CD4-positive, alpha-beta T cell treated with Interferon alpha-2 for 1 hour (primary cell): ENCODE measurements around the gene CACNA1C.

Experiments
- DNase-seq, 2 donors: peaks; one replicate each; pipeline ENCODE4 v3.0.0-alpha.2; 2020 to 2022

The CACNA1C gene

GRCh38 chr12:2172491-2173214 lies 119.9 kb downstream of the CACNA1C start:
- no peak for DNase-seq

- DNase-seq = no peak
Observed at GRCh38 chr12:2173971-2174370, 121.2 kb downstream of the CACNA1C start.

- DNase-seq = no peak
Observed at GRCh38 chr12:2177003-2177402, 124.2 kb downstream of the CACNA1C start.

- no peak for DNase-seq
Observed at GRCh38 chr12:2177751-2178150, 125.0 kb downstream of the CACNA1C start.

- no peak for DNase-seq
Observed at GRCh38 chr12:2179058-2179457, 126.3 kb downstream of the CACNA1C start.

- DNase-seq = no peak
Observed at GRCh38 chr12:2179953-2180736, 127.4 kb downstream of the CACNA1C start.

- DNase-seq = no peak
Observed at GRCh38 chr12:2180737-2181082, 127.9 kb downstream of the CACNA1C start.

- DNase-seq = no peak
Observed at GRCh38 chr12:2183556-2184541, 131.1 kb downstream of the CACNA1C start.

GRCh38 chr12:2185751-2186341 lies 133.1 kb downstream of the CACNA1C start:
- DNase-seq = no peak

GRCh38 chr12:2187195-2187945 lies 134.6 kb downstream of the CACNA1C start:
- DNase-seq = no peak

- DNase-seq = no peak
Observed at GRCh38 chr12:2190085-2190484, 137.3 kb downstream of the CACNA1C start.

GRCh38 chr12:2190896-2191533 lies 138.2 kb downstream of the CACNA1C start:
- no peak for DNase-seq

GRCh38 chr12:2191534-2192153 lies 138.9 kb downstream of the CACNA1C start:
- DNase-seq = no peak

GRCh38 chr12:2192231-2192630 lies 139.4 kb downstream of the CACNA1C start:
- no peak for DNase-seq

- DNase-seq = no peak
Observed at GRCh38 chr12:2194060-2194459, 141.3 kb downstream of the CACNA1C start.

- DNase-seq = no peak
Observed at GRCh38 chr12:2194571-2194970, 141.8 kb downstream of the CACNA1C start.

- no peak for DNase-seq
Observed at GRCh38 chr12:2195085-2195484, 142.3 kb downstream of the CACNA1C start.

- no peak for DNase-seq
Observed at GRCh38 chr12:2198005-2198501, 145.3 kb downstream of the CACNA1C start.

GRCh38 chr12:2198542-2198941 lies 145.8 kb downstream of the CACNA1C start:
- no peak for DNase-seq

GRCh38 chr12:2205996-2206395 lies 153.2 kb downstream of the CACNA1C start:
- DNase-seq = no peak
